Measurements from ENCODE around the gene NCK2.

Gene NCK2

GRCh38 chr2:105778080-105778607 lies 33.4 kb downstream of the NCK2 start:
- no peak for DNase-seq

DNA sequence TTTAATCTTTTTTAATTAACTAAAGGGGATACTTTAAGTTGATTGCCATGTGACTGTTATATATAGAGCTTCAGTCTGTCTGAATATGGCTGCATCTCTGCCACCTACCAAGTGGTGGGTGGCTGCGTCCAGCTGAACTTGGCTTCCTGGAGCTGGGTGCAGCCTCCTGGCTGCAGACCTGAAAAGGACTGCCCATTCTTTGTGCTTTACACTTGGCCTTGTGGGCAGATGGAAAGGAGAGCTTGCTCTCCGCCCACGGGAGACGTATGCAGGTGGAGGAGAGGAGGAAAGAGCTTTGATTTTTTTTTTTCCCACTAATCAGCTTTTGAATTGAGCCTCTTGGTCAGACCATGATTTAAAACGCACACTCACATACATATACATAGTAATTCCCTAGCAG lies 34.7 kb downstream of the NCK2 start:
- no peak for DNase-seq

DNA sequence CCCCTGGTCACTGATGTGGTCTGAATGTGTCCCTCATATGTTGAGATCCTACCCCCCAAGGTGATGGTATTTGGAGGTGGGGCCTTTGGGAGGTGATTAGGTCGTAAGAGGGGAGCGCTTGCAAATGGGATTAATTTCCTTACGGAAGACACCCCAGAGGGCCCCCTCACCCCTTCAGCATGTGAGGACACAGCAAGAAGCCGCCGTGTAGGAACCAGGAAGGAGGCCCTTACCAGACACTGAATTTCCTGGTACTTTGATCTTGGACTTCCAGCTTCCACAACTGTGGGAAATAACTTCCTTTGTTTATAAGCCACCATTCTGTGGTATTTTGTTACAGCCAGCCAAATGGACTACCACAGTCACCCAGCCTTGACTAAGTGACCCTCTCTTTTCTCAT lies 35.9 kb downstream of the NCK2 start:
- no peak for DNase-seq

GRCh38 chr2:105781274-105781978 lies 36.7 kb downstream of the NCK2 start:
- no peak for DNase-seq

GRCh38 chr2:105782123-105782522 lies 37.4 kb downstream of the NCK2 start:
- no peak for DNase-seq

GRCh38 chr2:105782646-105783045 lies 37.9 kb downstream of the NCK2 start:
- DNase-seq, result no peak

DNA sequence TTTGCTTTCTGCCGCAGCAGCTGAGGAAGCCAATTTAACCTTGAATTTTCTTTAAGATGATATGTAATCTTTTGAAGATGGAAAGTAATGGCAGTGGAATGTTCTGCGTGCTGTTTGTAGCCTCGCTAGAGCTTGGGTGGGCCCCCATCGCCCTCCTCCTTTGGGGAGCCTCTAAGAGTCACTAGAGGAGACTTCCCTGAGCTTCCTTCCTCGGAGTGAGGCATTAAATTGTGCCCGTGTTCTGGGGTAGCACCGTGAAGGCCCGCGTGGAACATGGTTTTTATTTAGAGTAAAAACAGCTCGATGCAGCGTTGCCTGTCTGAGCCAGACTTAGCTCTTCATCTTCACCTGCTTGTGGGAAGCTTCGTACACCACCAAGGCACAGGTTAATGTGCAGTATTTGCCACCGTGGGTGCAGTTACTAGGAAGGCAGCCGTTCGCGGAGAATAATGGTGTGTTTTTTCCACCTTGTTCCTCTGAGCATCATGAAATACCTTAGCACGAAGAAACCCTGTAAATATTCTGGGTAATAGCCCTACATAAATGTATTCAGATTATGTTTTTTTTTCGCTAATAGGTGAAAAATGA lies 38.5 kb downstream of the NCK2 start:
- no peak for DNase-seq

- no peak for DNase-seq
These were observed 39.3 kb downstream of the NCK2 start for GRCh38 chr2:105783972-105784371.

DNA sequence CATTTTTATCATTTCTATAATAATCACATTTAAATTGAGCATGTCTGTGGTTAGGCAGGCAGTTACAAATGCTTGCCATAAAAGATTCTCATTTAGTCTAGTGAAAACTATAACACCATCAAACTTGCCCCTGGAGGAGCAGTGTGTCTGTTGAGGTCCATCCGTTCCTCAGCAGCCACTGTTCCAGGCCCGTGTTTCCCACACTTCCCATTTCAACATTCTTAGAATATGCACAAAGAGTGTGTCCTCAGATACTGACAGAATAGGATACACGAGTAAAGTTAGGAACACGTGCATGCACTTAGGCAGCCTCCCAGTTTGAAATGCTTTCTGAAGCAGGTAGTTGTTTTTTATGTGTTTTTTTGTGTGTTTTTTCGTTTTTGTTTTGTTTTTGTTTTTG lies 39.9 kb downstream of the NCK2 start:
- no peak for DNase-seq

DNA sequence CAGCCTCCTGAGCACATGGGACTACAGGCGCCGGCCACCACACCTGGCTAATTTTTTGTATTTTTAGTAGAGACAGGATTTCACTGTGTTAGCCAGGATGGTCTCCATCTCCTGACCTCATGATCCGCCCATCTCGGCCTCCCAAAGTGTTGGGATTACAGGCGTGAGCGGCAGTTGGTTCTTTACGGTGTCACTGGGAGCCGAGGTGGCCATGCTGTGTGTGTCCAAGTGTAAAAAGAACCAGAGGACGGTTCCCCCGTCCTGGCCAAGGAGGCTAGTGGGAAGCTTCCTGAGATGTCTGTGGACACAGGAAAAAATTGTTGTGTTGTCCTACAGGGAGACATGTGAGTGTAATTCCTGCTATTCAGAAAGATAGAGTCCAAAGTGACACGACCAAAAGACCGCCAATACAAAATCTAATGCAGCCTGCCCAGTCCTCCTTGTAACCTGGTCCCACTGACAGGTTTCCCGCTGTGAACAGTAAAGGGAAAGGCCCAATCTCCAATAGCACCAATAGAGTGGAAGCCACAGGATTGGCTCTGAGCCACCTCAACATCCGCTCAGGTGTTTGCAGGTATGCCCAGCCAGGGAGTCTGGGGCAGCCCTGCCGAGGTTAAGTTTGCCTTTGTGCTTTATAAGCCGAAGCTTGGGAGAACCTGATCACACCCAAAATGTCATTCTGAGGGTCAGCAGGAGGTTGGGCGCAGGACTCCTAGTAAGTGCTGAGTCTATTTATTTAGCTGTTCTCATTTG lies 40.6 kb downstream of the NCK2 start:
- no peak for DNase-seq

- no peak for DNase-seq
These were observed 41.8 kb downstream of the NCK2 start for GRCh38 chr2:105786231-105787230.

GRCh38 chr2:105787376-105788318 lies 42.9 kb downstream of the NCK2 start:
- no peak for DNase-seq

GRCh38 chr2:105788670-105789290 lies 44.1 kb downstream of the NCK2 start:
- no peak for DNase-seq

DNA sequence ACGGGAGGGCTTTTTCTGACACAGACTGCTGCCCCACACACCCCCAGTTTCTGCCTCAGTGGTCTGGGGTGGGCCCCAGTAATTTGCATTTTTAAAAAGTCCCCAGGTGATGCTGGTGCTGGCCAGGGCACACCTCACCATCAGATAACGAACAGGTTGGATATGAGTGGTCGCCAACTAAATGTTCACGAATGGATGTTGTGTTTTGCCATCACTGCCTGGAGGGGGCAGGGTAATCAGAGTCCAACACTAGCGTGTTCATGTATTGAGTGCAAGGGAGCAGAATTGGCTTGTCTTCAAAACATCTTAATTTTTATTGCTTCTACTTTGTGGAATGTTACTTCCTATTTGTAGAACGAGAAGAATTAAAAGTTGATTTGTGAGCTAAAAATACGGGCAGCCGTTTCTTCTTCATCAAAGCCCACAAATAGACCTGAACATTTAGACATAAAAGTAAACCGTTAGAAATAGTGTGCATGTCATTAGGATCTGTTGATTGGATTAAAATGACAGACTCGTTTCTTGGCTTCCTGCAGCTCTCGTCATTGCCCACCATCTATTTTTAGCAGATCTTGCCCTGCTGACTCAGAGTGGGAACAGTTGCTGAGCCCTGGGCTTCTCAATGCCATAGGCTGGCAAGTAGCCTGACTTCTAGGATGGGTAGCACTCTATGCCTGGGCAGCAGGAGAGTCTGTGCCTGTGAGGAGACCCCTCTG lies 45.2 kb downstream of the NCK2 start:
- DNase-seq, result peak; percentile 46

DNA sequence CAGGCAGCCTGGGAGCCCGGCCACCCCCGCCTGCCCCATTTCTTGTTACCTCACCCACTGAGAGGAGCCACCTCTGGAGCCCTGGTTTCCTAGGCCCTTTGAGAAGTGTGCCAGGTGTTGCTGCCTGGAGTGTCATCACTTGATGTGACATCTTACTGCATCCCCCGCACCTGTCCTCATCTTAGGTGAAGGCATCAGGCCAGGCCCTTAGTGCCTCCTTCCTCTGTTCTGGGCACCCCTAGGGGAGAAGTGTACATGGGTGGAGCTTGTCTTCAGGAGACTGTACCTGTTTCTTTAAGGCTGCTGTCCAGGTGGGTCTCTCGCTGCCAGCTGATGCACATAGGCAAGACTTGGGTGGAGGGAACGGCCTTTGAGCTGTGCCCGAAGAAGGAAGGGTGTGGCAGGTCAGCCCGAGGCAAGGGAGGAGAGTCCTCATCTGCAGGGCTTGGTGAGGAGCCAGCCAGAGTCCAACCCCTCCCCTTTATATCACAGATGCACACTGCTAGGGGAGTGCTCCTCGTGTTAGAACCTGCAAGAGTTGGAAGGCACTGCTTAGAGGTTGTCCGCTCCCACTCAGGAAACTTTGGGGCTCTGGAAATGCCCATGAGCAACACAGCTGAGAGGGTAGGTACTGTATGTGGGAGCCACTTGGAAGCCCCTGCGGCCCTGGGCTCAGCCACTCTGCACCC lies 45.9 kb downstream of the NCK2 start:
- no peak for DNase-seq

DNA sequence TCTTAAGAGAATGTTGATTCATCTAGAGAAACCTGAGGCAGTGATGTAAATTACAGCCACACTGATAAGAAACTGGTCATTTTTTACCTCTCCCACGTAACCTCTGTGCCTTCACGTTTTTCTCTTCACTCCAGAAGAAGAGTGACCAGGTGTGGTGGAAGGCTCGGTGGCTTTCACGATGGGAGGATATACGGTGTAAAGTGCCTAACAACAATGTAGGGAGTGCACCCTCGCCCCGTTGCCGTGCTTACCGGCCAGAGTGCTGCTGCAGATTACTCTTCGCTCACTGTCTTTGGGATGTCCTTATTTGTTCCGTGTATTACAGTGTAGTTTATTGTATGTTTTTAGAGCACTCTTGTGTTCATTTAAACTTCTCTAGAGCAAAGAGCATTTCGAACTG lies 46.5 kb downstream of the NCK2 start:
- DNase-seq, result no peak

DNA sequence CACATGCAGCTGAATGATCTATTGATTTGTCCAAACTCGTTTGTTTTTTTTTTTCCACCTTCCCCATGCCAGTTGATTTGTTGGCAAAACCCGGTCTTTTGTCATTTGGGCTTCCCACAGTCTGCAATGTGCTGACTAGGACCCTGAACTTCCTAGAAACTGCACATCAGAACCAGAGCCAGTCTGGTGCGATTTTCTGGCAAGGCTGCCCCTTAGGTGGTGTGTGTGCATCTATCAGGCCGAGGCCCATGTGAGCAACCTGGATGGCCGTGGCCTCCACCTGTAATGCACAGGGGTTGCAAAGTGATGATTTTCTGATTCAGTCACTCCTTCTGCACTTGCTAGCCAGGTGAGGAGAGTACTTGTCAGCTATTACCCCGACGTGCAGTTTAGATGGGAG lies 47.8 kb downstream of the NCK2 start:
- no peak for DNase-seq

DNA sequence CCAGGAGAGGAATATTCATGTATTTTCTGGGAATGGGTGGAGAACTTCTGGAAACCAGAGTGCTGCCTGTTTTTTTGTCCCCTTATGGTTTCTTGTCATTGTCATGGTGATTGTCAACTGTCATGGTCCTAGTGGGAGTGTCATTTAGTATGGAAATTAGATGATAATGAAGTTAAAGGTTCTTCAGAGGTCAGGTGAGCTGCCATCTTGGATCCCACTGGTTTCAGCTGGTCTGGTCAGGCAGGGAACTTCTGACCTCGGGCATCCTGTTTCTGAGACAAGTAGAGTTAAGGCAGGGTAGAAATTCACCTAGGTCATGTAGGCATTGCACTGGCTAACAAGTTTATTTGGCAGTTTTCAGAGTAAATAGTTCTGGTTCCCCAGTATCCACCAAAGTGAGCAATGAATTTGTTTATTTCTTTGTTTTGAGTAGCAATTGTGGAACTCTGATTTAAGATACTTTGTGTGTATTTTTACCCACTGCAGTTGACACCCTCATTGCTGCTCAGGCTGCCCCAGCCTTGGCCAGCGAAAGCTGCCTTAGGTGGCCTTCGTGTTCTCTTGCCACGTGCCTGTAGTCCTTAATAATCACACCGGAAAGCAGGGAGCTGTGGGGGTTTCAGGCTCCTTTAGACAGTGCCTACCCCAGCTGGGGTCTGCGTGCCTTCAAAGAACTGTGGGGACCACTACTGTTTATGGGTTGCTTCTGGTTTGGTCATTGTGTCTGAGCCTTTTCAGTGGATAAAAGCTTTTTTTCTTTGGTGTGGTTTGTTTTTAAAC lies 48.7 kb downstream of the NCK2 start:
- DNase-seq, result no peak

Data from T-helper 9 cell (primary cell).